ENCODE data around the gene C20orf144. TPM values are rescaled to one million over a fixed set of nuclear protein-coding genes. Genes with fewer than 3 reads are reported as not detected.

Gene C20orf144
- total RNA-seq, 1 experiment from 2014 or later, result not detected

DNA sequence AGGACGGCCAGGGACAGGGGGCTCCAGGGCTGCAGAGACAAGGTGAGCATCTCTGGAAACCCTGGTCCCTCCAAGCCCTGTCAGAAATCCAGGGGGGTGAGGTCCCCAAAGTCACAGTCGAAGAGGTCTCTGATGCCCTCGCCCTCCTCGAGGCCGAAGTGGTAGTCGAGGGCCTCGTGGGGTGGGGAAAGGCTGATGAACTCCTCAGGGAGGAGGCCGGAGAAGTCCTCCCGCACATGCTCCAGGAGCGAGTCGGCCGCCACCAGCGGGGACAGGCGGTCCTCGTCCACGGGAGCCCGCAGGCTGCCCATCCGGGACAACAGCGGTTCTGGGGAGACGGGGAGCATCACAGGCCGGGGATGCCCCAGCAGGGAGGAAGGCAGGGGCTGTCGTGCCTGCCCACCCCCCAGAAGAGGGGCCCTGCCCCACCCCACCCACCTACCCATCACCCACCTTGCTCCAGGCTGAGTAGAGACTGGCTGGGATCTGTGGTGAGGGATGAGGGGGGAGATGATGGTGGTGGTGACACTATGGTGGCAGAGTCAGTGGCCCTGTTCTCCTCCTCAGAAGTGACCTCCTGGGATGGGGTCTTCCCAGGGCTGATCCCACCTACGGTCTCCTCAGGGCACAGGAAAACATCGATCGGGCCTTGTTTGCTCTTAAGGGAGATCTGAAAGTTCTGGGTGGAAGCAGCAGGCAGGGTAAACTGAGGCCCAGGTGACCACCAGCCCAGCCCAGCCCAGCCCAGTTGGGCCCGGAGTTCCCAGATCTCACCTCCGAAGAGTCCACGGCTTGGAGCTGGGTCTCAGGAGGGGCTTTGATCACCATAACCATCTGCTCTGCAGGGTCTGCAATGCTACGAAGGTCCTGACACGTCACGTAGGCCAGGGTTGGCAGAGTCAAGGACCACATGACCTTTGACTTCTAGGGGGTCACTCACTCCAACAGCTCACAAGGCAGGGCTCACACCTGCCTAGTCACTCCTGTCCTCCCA is 14.8 kb downstream of the C20orf144 start:
- H3K27me3 ChIP-seq (ENCODE audit: control insufficient read depth, insufficient read depth, low read length), result no peaks in the 10 kb centered on the region
- DNase-seq (ENCODE audit: low read depth, low spot score), result no peak
- no peak overlapping the region for H3K27ac ChIP-seq (ENCODE audit: low read length)
- H3K4me1 ChIP-seq (ENCODE audit: control insufficient read depth, insufficient read depth, low read length), result peaks cover 24% of the 10 kb centered on the region
- no peak for TF ChIP-seq POLR2AphosphoS5 (IDR thresholded peaks at IDR 0.05; ENCODE audit: low read depth, low read length)
- TF ChIP-seq, protein P1, sequence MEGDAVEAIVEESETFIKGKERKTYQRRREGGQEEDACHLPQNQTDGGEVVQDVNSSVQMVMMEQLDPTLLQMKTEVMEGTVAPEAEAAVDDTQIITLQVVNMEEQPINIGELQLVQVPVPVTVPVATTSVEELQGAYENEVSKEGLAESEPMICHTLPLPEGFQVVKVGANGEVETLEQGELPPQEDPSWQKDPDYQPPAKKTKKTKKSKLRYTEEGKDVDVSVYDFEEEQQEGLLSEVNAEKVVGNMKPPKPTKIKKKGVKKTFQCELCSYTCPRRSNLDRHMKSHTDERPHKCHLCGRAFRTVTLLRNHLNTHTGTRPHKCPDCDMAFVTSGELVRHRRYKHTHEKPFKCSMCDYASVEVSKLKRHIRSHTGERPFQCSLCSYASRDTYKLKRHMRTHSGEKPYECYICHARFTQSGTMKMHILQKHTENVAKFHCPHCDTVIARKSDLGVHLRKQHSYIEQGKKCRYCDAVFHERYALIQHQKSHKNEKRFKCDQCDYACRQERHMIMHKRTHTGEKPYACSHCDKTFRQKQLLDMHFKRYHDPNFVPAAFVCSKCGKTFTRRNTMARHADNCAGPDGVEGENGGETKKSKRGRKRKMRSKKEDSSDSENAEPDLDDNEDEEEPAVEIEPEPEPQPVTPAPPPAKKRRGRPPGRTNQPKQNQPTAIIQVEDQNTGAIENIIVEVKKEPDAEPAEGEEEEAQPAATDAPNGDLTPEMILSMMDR (IDR thresholded peaks at IDR 0.05), result no peak
- no peak for TF ChIP-seq SIN3A (IDR thresholded peaks at IDR 0.05; ENCODE audit: borderline replicate concordance, insufficient read depth, low read depth, low read length)
- BruUV-seq (replicated peaks), result no TSS peak
- POLR2A ChIA-PET, result no interaction called here
- intact Hi-C loops (cut with micrococcal nuclease; ENCODE audit: unreplicated experiment) (no loop called here), in situ Hi-C loops (cut with HindIII; ENCODE audit: low pct_unique_long_range_greater_than_20kb, low sequenced_read_pairs) (no loop called here)
- peaks cover 6% of the 10 kb centered on the region; the same call in 1 of the 2 replicates for H3K36me3 ChIP-seq (ENCODE audit: control insufficient read depth, insufficient read depth, low read length)
- CTCF ChIA-PET, result no interaction called here
- no peak for ATAC-seq
- H3K9me3 ChIP-seq (ENCODE audit: control insufficient read depth, insufficient read depth, low read depth, low read length), result no peaks in the 10 kb centered on the region
- no peak overlapping the region for H3K4me3 ChIP-seq (ENCODE audit: low read depth in 2 of 2, low read length in 2 of 2)

DNA sequence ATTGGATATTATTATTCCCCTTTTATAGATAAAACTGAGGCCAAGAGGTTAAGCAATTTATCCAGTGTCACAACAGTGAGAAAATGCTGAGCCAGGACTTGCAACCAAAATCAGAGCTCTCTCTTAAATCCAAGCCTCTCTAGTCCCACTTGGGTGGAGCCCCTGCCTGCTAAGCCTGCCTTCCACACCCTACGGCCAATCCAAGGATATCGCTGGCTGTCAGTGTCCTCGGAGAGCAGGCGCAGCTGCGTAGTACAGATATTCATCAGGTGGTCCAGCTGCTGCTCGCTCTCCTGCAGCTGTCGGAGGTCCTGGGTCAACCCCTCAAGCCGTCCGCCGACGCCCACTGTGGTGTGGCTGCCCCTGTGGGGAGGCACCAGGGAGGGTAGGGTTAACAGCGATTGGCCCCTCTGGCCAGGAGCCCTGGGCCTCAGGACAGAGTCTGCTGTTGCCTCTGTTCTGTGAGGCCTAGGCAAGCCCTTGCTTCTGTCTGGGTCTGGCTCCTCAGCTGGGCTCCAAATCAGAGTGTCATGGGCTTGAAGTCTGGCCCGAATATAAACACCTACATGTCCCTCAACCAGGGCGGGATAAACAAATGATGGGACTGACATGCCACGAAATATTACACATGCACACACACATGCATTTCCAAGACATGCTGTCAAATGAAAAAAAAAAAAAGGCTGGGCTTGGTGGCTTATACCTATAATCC is 16.0 kb downstream of the C20orf144 start:
- CTCF ChIA-PET, result no interaction called here
- BruUV-seq (replicated peaks), result no TSS peak
- in situ Hi-C loops (cut with HindIII; ENCODE audit: low pct_unique_long_range_greater_than_20kb, low sequenced_read_pairs), result no loop called here

More for the DNA sequence above, 16.0 kb downstream of the C20orf144 start:
- POLR2A ChIA-PET, result interaction anchor here (0.7 kb wide), 1 partner anchor 776 kb away, joined by 4 read pairs; no protein-coding TSS in a partner anchor
- Histone ChIP-seq H3K27me3 (ENCODE audit: control insufficient read depth, insufficient read depth, low read length) (no peaks in the 10 kb centered on the region), H3K36me3 (ENCODE audit: control insufficient read depth, insufficient read depth, low read length) (peaks cover 6% of the 10 kb centered on the region; the same call in 1 of the 2 replicates), H3K4me3 (ENCODE audit: low read depth in 2 of 2, low read length in 2 of 2) (no peak overlapping the region), H3K4me1 (ENCODE audit: control insufficient read depth, insufficient read depth, low read length) (peaks cover 16% of the 10 kb centered on the region), H3K9me3 (ENCODE audit: control insufficient read depth, insufficient read depth, low read depth, low read length) (no peaks in the 10 kb centered on the region), H3K27ac (ENCODE audit: low read length) (no peak overlapping the region)
- ATAC-seq, result no peak
- no peak for DNase-seq (ENCODE audit: low read depth, low spot score)
- TF ChIP-seq TCF7L2 (IDR thresholded peaks at IDR 0.05; ENCODE audit: low read depth, low read length) (no peak), SIN3A (IDR thresholded peaks at IDR 0.05; ENCODE audit: borderline replicate concordance, insufficient read depth, low read depth, low read length) (no peak), POLR2AphosphoS5 (IDR thresholded peaks at IDR 0.05; ENCODE audit: low read depth, low read length) (no peak)
- TF ChIP-seq, protein P2, sequence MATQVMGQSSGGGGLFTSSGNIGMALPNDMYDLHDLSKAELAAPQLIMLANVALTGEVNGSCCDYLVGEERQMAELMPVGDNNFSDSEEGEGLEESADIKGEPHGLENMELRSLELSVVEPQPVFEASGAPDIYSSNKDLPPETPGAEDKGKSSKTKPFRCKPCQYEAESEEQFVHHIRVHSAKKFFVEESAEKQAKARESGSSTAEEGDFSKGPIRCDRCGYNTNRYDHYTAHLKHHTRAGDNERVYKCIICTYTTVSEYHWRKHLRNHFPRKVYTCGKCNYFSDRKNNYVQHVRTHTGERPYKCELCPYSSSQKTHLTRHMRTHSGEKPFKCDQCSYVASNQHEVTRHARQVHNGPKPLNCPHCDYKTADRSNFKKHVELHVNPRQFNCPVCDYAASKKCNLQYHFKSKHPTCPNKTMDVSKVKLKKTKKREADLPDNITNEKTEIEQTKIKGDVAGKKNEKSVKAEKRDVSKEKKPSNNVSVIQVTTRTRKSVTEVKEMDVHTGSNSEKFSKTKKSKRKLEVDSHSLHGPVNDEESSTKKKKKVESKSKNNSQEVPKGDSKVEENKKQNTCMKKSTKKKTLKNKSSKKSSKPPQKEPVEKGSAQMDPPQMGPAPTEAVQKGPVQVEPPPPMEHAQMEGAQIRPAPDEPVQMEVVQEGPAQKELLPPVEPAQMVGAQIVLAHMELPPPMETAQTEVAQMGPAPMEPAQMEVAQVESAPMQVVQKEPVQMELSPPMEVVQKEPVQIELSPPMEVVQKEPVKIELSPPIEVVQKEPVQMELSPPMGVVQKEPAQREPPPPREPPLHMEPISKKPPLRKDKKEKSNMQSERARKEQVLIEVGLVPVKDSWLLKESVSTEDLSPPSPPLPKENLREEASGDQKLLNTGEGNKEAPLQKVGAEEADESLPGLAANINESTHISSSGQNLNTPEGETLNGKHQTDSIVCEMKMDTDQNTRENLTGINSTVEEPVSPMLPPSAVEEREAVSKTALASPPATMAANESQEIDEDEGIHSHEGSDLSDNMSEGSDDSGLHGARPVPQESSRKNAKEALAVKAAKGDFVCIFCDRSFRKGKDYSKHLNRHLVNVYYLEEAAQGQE (IDR thresholded peaks at IDR 0.05; ENCODE audit: insufficient read depth in 1 of 2, low read depth in 2 of 2, low read length in 1 of 2), result no peak
- TF ChIP-seq, protein P1 (IDR thresholded peaks at IDR 0.05), result no peak
- intact Hi-C loops (cut with micrococcal nuclease; ENCODE audit: unreplicated experiment), result no loop called here
